Keratinocyte (primary cell): ENCODE data around the gene SLC6A1. TPM values are rescaled to one million over a fixed set of nuclear protein-coding genes. Genes with fewer than 3 reads are reported as not detected.

Experiments used
- DNase-seq: peaks from one replicate; pipeline ENCODE4 v3.0.0-alpha.2; 2011; ENCODE audit warnings: low read depth, missing footprints, low spot score
- FAIRE-seq: peaks from 2 replicates; lab custom pipeline; 2011; peaks lifted over from hg19 to GRCh38; lab: Jason Lieb, UNC
- H2AFZ ChIP-seq: 2 replicates; pipeline ENCODE4 v1.6.0; 2012; ENCODE audit warnings: low read length, control low read depth, inconsistent platforms; ENCODE audit not compliant: control insufficient read depth
- H3K27ac ChIP-seq: 2 replicates; pipeline ENCODE4 v1.5.1; 2011; ENCODE audit warnings: low read length; ENCODE audit not compliant: control insufficient read depth, insufficient read depth
- H3K27me3 ChIP-seq: 3 replicates; pipeline ENCODE4 v1.6.0; 2011; ENCODE audit warnings: low read length; ENCODE audit not compliant: control insufficient read depth, insufficient read depth; ENCODE audit errors: extremely low read depth
- H3K36me3 ChIP-seq, 2 experiments: 2 replicates in 1 of 2; 3 replicates in 1 of 2; pipeline ENCODE4 v1.5.1; 2011; ENCODE audit warnings: low read length in 2 of 2, mild to moderate bottlenecking in 1 of 2; ENCODE audit not compliant: control insufficient read depth in 2 of 2, insufficient read depth in 2 of 2; ENCODE audit errors: extremely low read depth in 1 of 2
- H3K4me1 ChIP-seq: 3 replicates; pipeline ENCODE4 v1.5.1; 2011; ENCODE audit warnings: low read length; ENCODE audit not compliant: control insufficient read depth, insufficient read depth; ENCODE audit errors: extremely low read depth
- H3K4me2 ChIP-seq: 3 replicates; pipeline ENCODE4 v1.6.0; 2011; ENCODE audit warnings: low read depth, low read length; ENCODE audit not compliant: control insufficient read depth, insufficient read depth; ENCODE audit errors: extremely low read depth
- H3K4me3 ChIP-seq, 3 experiments: fragments of 200-600 bp in 1 of 3; sonication (generic) in 1 of 3; 2 replicates in 2 of 3; 3 replicates in 1 of 3; pipeline ENCODE4 v1.5.1; 2011 to 2016; ENCODE audit warnings: low read length in 3 of 3, mild to moderate bottlenecking in 3 of 3, control low read depth in 2 of 3, inconsistent platforms in 1 of 3, low read depth in 1 of 3, mixed read lengths in 1 of 3, mixed run types in 1 of 3, moderate library complexity in 1 of 3; ENCODE audit not compliant: control insufficient read depth in 2 of 3, insufficient read depth in 2 of 3; ENCODE audit errors: extremely low read depth in 1 of 3
- H3K79me2 ChIP-seq: 2 replicates; pipeline ENCODE4 v1.6.0; 2012; ENCODE audit warnings: low read length; ENCODE audit not compliant: control insufficient read depth, insufficient read depth
- H3K9ac ChIP-seq: 3 replicates; pipeline ENCODE4 v1.6.0; 2011; ENCODE audit warnings: low read length; ENCODE audit not compliant: control insufficient read depth, insufficient read depth; ENCODE audit errors: extremely low read depth
- H3K9me1 ChIP-seq: 3 replicates; pipeline ENCODE4 v1.6.0; 2011; ENCODE audit warnings: low read length; ENCODE audit not compliant: control insufficient read depth, insufficient read depth; ENCODE audit errors: extremely low read depth
- H3K9me3 ChIP-seq: 2 replicates; pipeline ENCODE4 v1.5.1; 2012; ENCODE audit warnings: low read depth, low read length; ENCODE audit not compliant: control insufficient read depth
- H4K20me1 ChIP-seq: 3 replicates; pipeline ENCODE4 v1.6.0; 2011; ENCODE audit warnings: low read length; ENCODE audit not compliant: control insufficient read depth, insufficient read depth; ENCODE audit errors: extremely low read depth
- CTCF ChIP-seq, 3 experiments: IDR thresholded peaks in 1 of 3; conservative IDR thresholded peaks in 1 of 3; optimal IDR thresholded peaks in 1 of 3; 2 replicates in 2 of 3; 3 replicates in 1 of 3; pipeline versions ENCODE3 to v1.5.1; 2011; ENCODE audit warnings: low read length in 3 of 3, mild to moderate bottlenecking in 3 of 3, moderate library complexity in 2 of 3, control low read depth in 1 of 3, inconsistent platforms in 1 of 3; ENCODE audit not compliant: insufficient read depth in 2 of 3; ENCODE audit errors: extremely low read depth in 1 of 3
- EZH2 ChIP-seq: IDR thresholded peaks from one replicate; pipeline ENCODE4 v1.6.1; 2012; ENCODE audit warnings: inconsistent platforms, mild to moderate bottlenecking, low read length, moderate library complexity
- dilution Hi-C: fragments of 300-500 bp; cut with MboI; formaldehyde crosslinking; loops from one replicate; pipeline ENCODE4 v1.7.0; 2020; ENCODE audit warnings: low sequenced_read_pairs; ENCODE audit not compliant: extremely low pct_ligation_motif_present
- polyA plus RNA-seq, 5 experiments: library from polyadenylated mRNA; depleted of rRNA in 3 of 5; stranded (reverse) in 3 of 5; stranded (forward) in 1 of 5; unstranded in 1 of 5; fragments of >200 nt; gene quantifications; 1 replicate in 1 of 5; 2 replicates in 3 of 5; 3 replicates in 1 of 5; pipeline versions ENCODE4 v1.2.1 to v1.2.3, GENCODE V29; 2011 to 2012; ENCODE audit warnings: missing spikeins in 2 of 5, low read depth in 1 of 5, low replicate concordance in 1 of 5

Gene SLC6A1
- polyA plus RNA-seq, 1 donor (not counting 4 experiments of a cell fraction or from before 2014, with no cell fraction given): not detected

GRCh38 chr3:11021611-11022011, 29.1 kb downstream of the SLC6A1 start:
- Histone ChIP-seq H3K4me1 (no peaks in the 10 kb centered on the region), H2AFZ (no peak overlapping the region), H3K27ac (no peak overlapping the region), H3K4me3 (no peak overlapping the region), H3K9me3 (no peaks in the 10 kb centered on the region), H4K20me1 (no peaks in the 10 kb centered on the region), H3K9me1 (no peaks in the 10 kb centered on the region), H3K36me3 (no peaks in the 10 kb centered on the region), H3K79me2 (no peaks in the 10 kb centered on the region), H3K9ac (no peak overlapping the region), H3K4me2 (no peak overlapping the region), H3K27me3 (peaks cover 46% of the 10 kb centered on the region)
- dilution Hi-C loops: no loop called here
- no peak for TF ChIP-seq EZH2
- no peak for TF ChIP-seq CTCF (optimal IDR thresholded peaks at IDR 0.05 in 1 of 3, IDR thresholded peaks at IDR 0.05 in 1 of 3, conservative IDR thresholded peaks at IDR 0.05 in 1 of 3; ENCODE audit: extremely low read depth in 1 of 3, insufficient read depth in 2 of 3, low read length in 3 of 3)
- DNase-seq (no peak), FAIRE-seq (no peak)

- no peak for TF ChIP-seq EZH2
- TF ChIP-seq CTCF (optimal IDR thresholded peaks at IDR 0.05 in 1 of 3, IDR thresholded peaks at IDR 0.05 in 1 of 3, conservative IDR thresholded peaks at IDR 0.05 in 1 of 3; ENCODE audit: extremely low read depth in 1 of 3, insufficient read depth in 2 of 3, low read length in 3 of 3): no peak
- no peak overlapping the region for H3K4me2 ChIP-seq
- H2AFZ ChIP-seq: no peak overlapping the region
- no peaks in the 10 kb centered on the region for H3K79me2 ChIP-seq
- H3K4me1 ChIP-seq: no peaks in the 10 kb centered on the region
- H3K27ac ChIP-seq: no peak overlapping the region
- DNase-seq (no peak), FAIRE-seq (no peak)
- no peaks in the 10 kb centered on the region for H3K36me3 ChIP-seq
- no peaks in the 10 kb centered on the region for H3K9me3 ChIP-seq
- dilution Hi-C loops: no loop called here
- H3K9ac ChIP-seq: no peak overlapping the region
- H3K4me3 ChIP-seq: no peak overlapping the region
- H4K20me1 ChIP-seq: no peaks in the 10 kb centered on the region
- peaks cover 44% of the 10 kb centered on the region for H3K27me3 ChIP-seq
- no peaks in the 10 kb centered on the region for H3K9me1 ChIP-seq
Measured at GRCh38 chr3:11022115-11022514, 29.6 kb downstream of the SLC6A1 start.
